ENCODE results near the gene CLIP4. TPM values are rescaled to one million over a fixed set of nuclear protein-coding genes. Genes with fewer than 3 reads are reported as not detected.

Gene CLIP4
- total and polyA plus RNA-seq, 9 donors, result 20.7 to 64.7 (median 46.6) TPM

GRCh38 chr2:29206941-29207340, 91.7 kb downstream of the CLIP4 start:
- H3K27me3 ChIP-seq, result no peaks in the 10 kb centered on the region
- H3K9me3 ChIP-seq, result no peaks in the 10 kb centered on the region
- no peak for TF ChIP-seq CTCF (IDR thresholded peaks at IDR 0.05)
- TF ChIP-seq POLR2A (IDR thresholded peaks at IDR 0.05), result no peak
- no peak for TF ChIP-seq EP300 (IDR thresholded peaks at IDR 0.05)
- 71 to 91% (median 73%) methylated on average over 5 of the region's 5 CpGs for WGBS, 3 donors
- intact Hi-C loops (cut with DNase I), result no loop called here
- H3K4me3 ChIP-seq, result no peak overlapping the region
- H3K36me3 ChIP-seq, result no peaks in the 10 kb centered on the region
- no peak overlapping the region for H3K27ac ChIP-seq
- no peak for DNase-seq
- no peaks in the 10 kb centered on the region for H3K4me1 ChIP-seq (ENCODE audit: insufficient read depth)

GRCh38 chr2:29207352-29208148, 92.3 kb downstream of the CLIP4 start:
- Histone ChIP-seq H3K4me1 (ENCODE audit: insufficient read depth) (no peaks in the 10 kb centered on the region), H3K9me3 (no peaks in the 10 kb centered on the region), H3K27ac (no peak overlapping the region), H3K27me3 (no peaks in the 10 kb centered on the region), H3K36me3 (no peaks in the 10 kb centered on the region), H3K4me3 (no peak overlapping the region)
- no peak for DNase-seq
- TF ChIP-seq CTCF (IDR thresholded peaks at IDR 0.05) (no peak), EP300 (IDR thresholded peaks at IDR 0.05) (no peak), POLR2A (IDR thresholded peaks at IDR 0.05) (no peak)
- WGBS, 3 donors, result 76 to 84% (median 82%) methylated on average over 3 of the region's 3 CpGs
- intact Hi-C loops (cut with DNase I), result no loop called here

DNA sequence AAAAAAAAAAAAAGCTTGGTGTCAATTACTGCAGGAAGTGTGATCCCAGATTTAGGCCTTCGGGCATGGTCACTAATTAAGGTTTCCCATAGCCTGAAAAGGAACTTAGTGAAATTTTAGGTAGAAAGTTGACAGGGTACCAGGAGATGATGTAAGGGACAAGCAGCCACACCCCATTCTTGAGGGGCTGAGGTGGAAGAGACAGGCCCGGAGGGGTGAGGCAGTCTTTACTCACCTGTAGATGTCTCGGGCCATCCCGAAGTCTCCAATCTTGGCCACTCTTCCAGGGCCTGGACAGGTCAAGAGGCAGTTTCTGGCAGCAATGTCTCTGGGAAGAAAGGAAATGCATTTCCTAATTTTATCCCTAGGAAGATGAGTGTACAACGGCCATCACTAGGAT, 94.3 kb downstream of the CLIP4 start:
- TF ChIP-seq POLR2A (IDR thresholded peaks at IDR 0.05) (no peak), CTCF (IDR thresholded peaks at IDR 0.05) (no peak), EP300 (IDR thresholded peaks at IDR 0.05) (no peak)
- 91 to 98% (median 94%) methylated on average over 5 of the region's 5 CpGs for WGBS, 3 donors
- no peaks in the 10 kb centered on the region for H3K36me3 ChIP-seq
- H3K4me3 ChIP-seq, result no peak overlapping the region
- H3K27ac ChIP-seq, result no peak overlapping the region
- H3K9me3 ChIP-seq, result no peaks in the 10 kb centered on the region
- no peaks in the 10 kb centered on the region for H3K27me3 ChIP-seq
- no peaks in the 10 kb centered on the region for H3K4me1 ChIP-seq (ENCODE audit: insufficient read depth)
- DNase-seq, result no peak
- intact Hi-C loops (cut with DNase I), result no loop called here

DNA sequence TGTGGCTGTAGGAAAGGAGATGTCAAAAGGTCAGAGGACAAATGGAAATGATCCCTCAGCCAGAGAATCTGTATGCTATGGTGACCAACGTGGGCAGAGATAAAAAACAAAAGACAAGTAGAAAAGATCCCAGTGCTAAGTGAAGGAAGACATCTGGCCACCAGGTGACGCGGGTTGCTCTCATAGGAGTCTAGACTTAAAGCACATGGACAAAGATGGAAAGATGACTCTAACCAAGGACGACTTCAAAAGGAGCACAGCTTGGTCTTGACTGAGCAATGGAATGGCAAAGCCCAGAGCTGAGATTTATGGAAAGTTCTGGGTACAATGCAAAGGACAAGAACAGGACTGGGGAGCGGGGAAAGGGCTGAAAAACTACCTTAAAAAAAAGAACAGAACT, 96.8 kb downstream of the CLIP4 start:
- no peaks in the 10 kb centered on the region for H3K36me3 ChIP-seq
- H3K4me3 ChIP-seq, result no peak overlapping the region
- no peaks in the 10 kb centered on the region for H3K27me3 ChIP-seq
- H3K9me3 ChIP-seq, result no peaks in the 10 kb centered on the region
- H3K27ac ChIP-seq, result no peak overlapping the region
- WGBS, 3 donors, result 47 to 75% (median 66%) methylated on average over 5 of the region's 5 CpGs
- intact Hi-C loops (cut with DNase I), result no loop called here
- no peak for DNase-seq
- TF ChIP-seq EP300 (IDR thresholded peaks at IDR 0.05) (no peak), POLR2A (IDR thresholded peaks at IDR 0.05) (no peak), CTCF (IDR thresholded peaks at IDR 0.05) (no peak)
- H3K4me1 ChIP-seq (ENCODE audit: insufficient read depth), result no peaks in the 10 kb centered on the region

All from ovary (tissue), 9 donors.